ENCODE data around the gene ERG28.

Gene ERG28

DNA sequence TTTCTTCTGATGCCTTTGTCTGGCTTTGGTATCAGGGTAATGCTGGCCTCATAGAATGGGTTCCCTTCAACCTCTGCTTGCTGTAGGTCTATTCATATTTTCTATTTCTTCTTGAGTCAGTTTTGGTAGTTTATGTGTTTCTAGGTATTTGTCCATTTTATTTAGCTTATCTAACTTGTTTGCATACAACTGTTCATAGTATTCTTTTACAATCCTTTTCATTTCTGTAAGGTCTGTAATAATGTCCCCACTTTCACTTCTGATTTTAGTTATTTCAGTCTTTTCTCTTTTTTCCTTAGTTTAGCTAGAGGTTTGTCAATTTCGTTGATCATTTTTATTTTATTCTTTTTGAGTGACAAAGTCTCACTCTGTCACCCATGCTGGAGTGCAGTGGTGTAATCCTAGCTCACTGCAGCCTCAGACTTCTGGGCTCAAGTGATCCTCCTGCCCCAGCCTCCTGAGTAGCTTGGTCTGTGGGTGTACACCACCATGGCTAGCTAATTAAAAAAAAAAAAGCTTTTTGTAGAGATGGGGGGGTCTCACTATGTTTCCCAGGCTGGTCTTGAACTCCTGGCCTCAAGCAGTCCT is 12.0 kb upstream of the ERG28 start:
- H3K36me3 ChIP-seq (replicated peaks), result peaks cover 7% of the 10 kb centered on the region
- H3K27ac ChIP-seq, result no peak overlapping the region
- TF ChIP-seq, protein P1, sequence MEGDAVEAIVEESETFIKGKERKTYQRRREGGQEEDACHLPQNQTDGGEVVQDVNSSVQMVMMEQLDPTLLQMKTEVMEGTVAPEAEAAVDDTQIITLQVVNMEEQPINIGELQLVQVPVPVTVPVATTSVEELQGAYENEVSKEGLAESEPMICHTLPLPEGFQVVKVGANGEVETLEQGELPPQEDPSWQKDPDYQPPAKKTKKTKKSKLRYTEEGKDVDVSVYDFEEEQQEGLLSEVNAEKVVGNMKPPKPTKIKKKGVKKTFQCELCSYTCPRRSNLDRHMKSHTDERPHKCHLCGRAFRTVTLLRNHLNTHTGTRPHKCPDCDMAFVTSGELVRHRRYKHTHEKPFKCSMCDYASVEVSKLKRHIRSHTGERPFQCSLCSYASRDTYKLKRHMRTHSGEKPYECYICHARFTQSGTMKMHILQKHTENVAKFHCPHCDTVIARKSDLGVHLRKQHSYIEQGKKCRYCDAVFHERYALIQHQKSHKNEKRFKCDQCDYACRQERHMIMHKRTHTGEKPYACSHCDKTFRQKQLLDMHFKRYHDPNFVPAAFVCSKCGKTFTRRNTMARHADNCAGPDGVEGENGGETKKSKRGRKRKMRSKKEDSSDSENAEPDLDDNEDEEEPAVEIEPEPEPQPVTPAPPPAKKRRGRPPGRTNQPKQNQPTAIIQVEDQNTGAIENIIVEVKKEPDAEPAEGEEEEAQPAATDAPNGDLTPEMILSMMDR (IDR thresholded peaks at IDR 0.05; ENCODE audit: low read depth, low read length, missing control alignments), result no peak
- DNase-seq, result no peak
- in situ Hi-C loops (cut with HindIII; ENCODE audit: low pct_ligation_motif_present, low sequenced_read_pairs), result no loop called here
- no peaks in the 10 kb centered on the region for H3K27me3 ChIP-seq (replicated peaks)
- H3K4me3 ChIP-seq (ENCODE audit: low read depth, low read length), result no peak overlapping the region

GRCh38 chr14:75667099-75667765 is 6.6 kb upstream of the ERG28 start:
- no peak for DNase-seq
- peaks cover 7% of the 10 kb centered on the region for H3K36me3 ChIP-seq (replicated peaks)
- in situ Hi-C loops (cut with HindIII; ENCODE audit: low pct_ligation_motif_present, low sequenced_read_pairs), result no loop called here
- TF ChIP-seq, protein P1 (IDR thresholded peaks at IDR 0.05; ENCODE audit: low read depth, low read length, missing control alignments), result no peak
- H3K27ac ChIP-seq, result no peak overlapping the region
- H3K4me3 ChIP-seq (ENCODE audit: low read depth, low read length), result no peak overlapping the region
- no peaks in the 10 kb centered on the region for H3K27me3 ChIP-seq (replicated peaks)

- no peaks in the 10 kb centered on the region for H3K27me3 ChIP-seq (replicated peaks)
- no peak overlapping the region for H3K27ac ChIP-seq
- no peak overlapping the region for H3K4me3 ChIP-seq (ENCODE audit: low read depth, low read length)
- TF ChIP-seq, protein P1 (IDR thresholded peaks at IDR 0.05; ENCODE audit: low read depth, low read length, missing control alignments), result no peak
- in situ Hi-C loops (cut with HindIII; ENCODE audit: low pct_ligation_motif_present, low sequenced_read_pairs), result no loop called here
- no peaks in the 10 kb centered on the region for H3K36me3 ChIP-seq (replicated peaks)
- DNase-seq, result no peak
These were observed 2.3 kb upstream of the ERG28 start for GRCh38 chr14:75662966-75663365.

GRCh38 chr14:75661499-75661814 is 781 bp upstream of the ERG28 start:
- no peaks in the 10 kb centered on the region for H3K27me3 ChIP-seq (replicated peaks)

GRCh38 chr14:75660238-75660629 is 442 bp downstream of the ERG28 start:
- peak overlapping the region; percentile 86 for H3K4me3 ChIP-seq (ENCODE audit: low read depth, low read length)
- no peak overlapping the region for H3K27ac ChIP-seq
- no peaks in the 10 kb centered on the region for H3K27me3 ChIP-seq (replicated peaks)
- TF ChIP-seq, protein P1 (IDR thresholded peaks at IDR 0.05; ENCODE audit: low read depth, low read length, missing control alignments), result no peak
- H3K36me3 ChIP-seq (replicated peaks), result peaks cover 3% of the 10 kb centered on the region
- DNase-seq, result no peak
- in situ Hi-C loops (cut with HindIII; ENCODE audit: low pct_ligation_motif_present, low sequenced_read_pairs), result no loop called here

More at GRCh38 chr14:75661499-75661814, 781 bp upstream of the ERG28 start:
- in situ Hi-C loops (cut with HindIII; ENCODE audit: low pct_ligation_motif_present, low sequenced_read_pairs), result no loop called here
- no peak for DNase-seq
- Histone ChIP-seq H3K27ac (peak overlapping the region; percentile 65), H3K4me3 (ENCODE audit: low read depth, low read length) (peak overlapping the region; percentile 86), H3K36me3 (replicated peaks) (peaks cover 2% of the 10 kb centered on the region)
- TF ChIP-seq, protein P1 (IDR thresholded peaks at IDR 0.05; ENCODE audit: low read depth, low read length, missing control alignments), result no peak

DNA sequence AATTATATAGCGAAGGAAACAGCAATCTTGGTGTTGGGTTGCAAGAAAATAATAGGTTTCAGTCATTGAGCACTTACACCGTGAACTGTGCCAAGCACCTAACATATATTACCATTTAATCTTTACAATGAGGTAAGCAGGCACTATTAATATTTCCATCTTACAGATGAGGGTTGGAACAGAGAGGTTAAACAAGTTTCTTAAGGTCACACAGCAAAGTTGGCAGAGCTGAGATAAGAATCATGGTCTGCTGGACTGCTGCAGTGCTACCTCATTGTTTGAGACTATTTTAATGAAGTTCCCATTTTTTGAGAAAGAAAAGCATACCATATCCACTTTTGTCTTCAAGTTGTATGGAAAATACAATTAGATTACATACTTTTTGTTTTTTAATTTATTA is 1.7 kb downstream of the ERG28 start:
- no peaks in the 10 kb centered on the region for H3K27me3 ChIP-seq (replicated peaks)
- H3K27ac ChIP-seq, result no peak overlapping the region
- TF ChIP-seq, protein P1 (IDR thresholded peaks at IDR 0.05; ENCODE audit: low read depth, low read length, missing control alignments), result no peak
- peaks cover 9% of the 10 kb centered on the region for H3K36me3 ChIP-seq (replicated peaks)
- in situ Hi-C loops (cut with HindIII; ENCODE audit: low pct_ligation_motif_present, low sequenced_read_pairs), result no loop called here
- DNase-seq, result no peak
- H3K4me3 ChIP-seq (ENCODE audit: low read depth, low read length), result no peak overlapping the region
